Endothelial cell (in vitro differentiated cells): ENCODE results near the gene ZC3HAV1L. TPM values are rescaled to one million over a fixed set of nuclear protein-coding genes. Genes with fewer than 3 reads are reported as not detected.
"Not testable (repeated sequence)": the region's sequence is repeated elsewhere in the genome, so short reads cannot be mapped to it uniquely, and the experiment has no call there.

ENCODE experiments used
- DNase-seq: peaks from one replicate; pipeline ENCODE4 v3.0.0; 2021; ENCODE audit warnings: low spot score
- H3K27ac Mint-ChIP-seq: one replicate; pipeline ENCODE4 v1.8.0; 2021; ENCODE audit warnings: mixed read lengths, inconsistent platforms; ENCODE audit not compliant: unreplicated experiment
- H3K27me3 Mint-ChIP-seq: one replicate; pipeline ENCODE4 v1.8.0; 2021; ENCODE audit warnings: mild to moderate bottlenecking, moderate library complexity, mixed read lengths, inconsistent platforms; ENCODE audit not compliant: unreplicated experiment
- H3K36me3 Mint-ChIP-seq: one replicate; pipeline ENCODE4 v1.8.0; 2021; ENCODE audit warnings: mild to moderate bottlenecking, low read depth, mixed read lengths, inconsistent platforms; ENCODE audit not compliant: unreplicated experiment
- H3K4me1 Mint-ChIP-seq: one replicate; pipeline ENCODE4 v1.8.0; 2021; ENCODE audit warnings: mild to moderate bottlenecking, mixed read lengths, inconsistent platforms; ENCODE audit not compliant: unreplicated experiment
- H3K4me3 Mint-ChIP-seq: one replicate; pipeline ENCODE4 v1.8.0; 2021; ENCODE audit warnings: mild to moderate bottlenecking, mixed read lengths, inconsistent platforms; ENCODE audit not compliant: unreplicated experiment
- H3K9me3 Mint-ChIP-seq: one replicate; pipeline ENCODE4 v1.8.0; 2021; ENCODE audit warnings: mixed read lengths, inconsistent platforms; ENCODE audit not compliant: unreplicated experiment
- total RNA-seq: library from RNA; stranded (reverse); fragmentation: NEBNext Ultra II Directional; extraction: Animal tissue kit (Norgen Biotek cat#: 25700); gene quantifications from one replicate; pipeline ENCODE4 v1.2.1, GENCODE V29; 2021; ENCODE audit not compliant: unreplicated experiment
- TF ChIP-seq, protein P1 (sequence below): fragments of 200-600 bp; sonication (generic); IDR thresholded peaks from one replicate; pipeline ENCODE4 v1.5.0; 2021; ENCODE audit warnings: antibody characterized with exemption; ENCODE audit not compliant: unreplicated experiment

The ZC3HAV1L gene
- total RNA-seq, 1 donor from 2014 or later, result 12.4 TPM

GRCh38 chr7:139061416-139061815, 25.6 kb upstream of the ZC3HAV1L start:
- Mint-ChIP-seq H3K9me3 (no peaks in the 10 kb centered on the region), H3K36me3 (peaks cover 39% of the 10 kb centered on the region), H3K4me3 (no peak overlapping the region), H3K27ac (no peak overlapping the region), H3K27me3 (no peaks in the 10 kb centered on the region), H3K4me1 (peaks cover 13% of the 10 kb centered on the region)
- TF ChIP-seq, protein P1, sequence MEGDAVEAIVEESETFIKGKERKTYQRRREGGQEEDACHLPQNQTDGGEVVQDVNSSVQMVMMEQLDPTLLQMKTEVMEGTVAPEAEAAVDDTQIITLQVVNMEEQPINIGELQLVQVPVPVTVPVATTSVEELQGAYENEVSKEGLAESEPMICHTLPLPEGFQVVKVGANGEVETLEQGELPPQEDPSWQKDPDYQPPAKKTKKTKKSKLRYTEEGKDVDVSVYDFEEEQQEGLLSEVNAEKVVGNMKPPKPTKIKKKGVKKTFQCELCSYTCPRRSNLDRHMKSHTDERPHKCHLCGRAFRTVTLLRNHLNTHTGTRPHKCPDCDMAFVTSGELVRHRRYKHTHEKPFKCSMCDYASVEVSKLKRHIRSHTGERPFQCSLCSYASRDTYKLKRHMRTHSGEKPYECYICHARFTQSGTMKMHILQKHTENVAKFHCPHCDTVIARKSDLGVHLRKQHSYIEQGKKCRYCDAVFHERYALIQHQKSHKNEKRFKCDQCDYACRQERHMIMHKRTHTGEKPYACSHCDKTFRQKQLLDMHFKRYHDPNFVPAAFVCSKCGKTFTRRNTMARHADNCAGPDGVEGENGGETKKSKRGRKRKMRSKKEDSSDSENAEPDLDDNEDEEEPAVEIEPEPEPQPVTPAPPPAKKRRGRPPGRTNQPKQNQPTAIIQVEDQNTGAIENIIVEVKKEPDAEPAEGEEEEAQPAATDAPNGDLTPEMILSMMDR, result no peak
- DNase-seq, result no peak

- no peak overlapping the region for H3K4me3 Mint-ChIP-seq
- no peaks in the 10 kb centered on the region for H3K27me3 Mint-ChIP-seq
- TF ChIP-seq, protein P1, result no peak
- DNase-seq, result no peak
- H3K9me3 Mint-ChIP-seq, result no peaks in the 10 kb centered on the region
- H3K4me1 Mint-ChIP-seq, result peaks cover 8% of the 10 kb centered on the region
- no peak overlapping the region for H3K27ac Mint-ChIP-seq
- H3K36me3 Mint-ChIP-seq, result peaks cover 35% of the 10 kb centered on the region
Observed at GRCh38 chr7:139060695-139061237, 24.9 kb upstream of the ZC3HAV1L start.

DNA sequence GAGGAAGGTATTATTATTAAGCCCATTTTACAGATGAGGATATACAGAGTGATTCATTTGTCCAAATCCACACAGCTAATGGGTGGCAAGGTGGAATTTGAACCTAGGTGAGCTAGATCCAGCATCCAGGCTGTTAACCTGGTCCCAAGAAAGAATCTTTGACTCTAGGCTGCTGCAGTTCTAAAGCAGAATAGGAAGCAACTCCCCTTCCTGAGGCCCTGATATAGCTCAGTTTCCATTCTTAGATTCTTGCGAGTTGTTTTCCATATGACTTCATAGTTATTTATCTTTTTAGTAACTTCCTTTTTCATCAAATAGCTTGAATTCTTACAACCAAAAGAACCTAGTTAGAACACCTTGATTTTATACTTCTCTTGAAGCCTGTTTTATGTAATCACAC, 24.1 kb upstream of the ZC3HAV1L start:
- Mint-ChIP-seq H3K27ac (no peak overlapping the region), H3K9me3 (no peaks in the 10 kb centered on the region), H3K4me3 (no peak overlapping the region), H3K4me1 (peaks cover 7% of the 10 kb centered on the region), H3K27me3 (no peaks in the 10 kb centered on the region), H3K36me3 (peaks cover 27% of the 10 kb centered on the region)
- TF ChIP-seq, protein P1, result no peak
- no peak for DNase-seq

DNA sequence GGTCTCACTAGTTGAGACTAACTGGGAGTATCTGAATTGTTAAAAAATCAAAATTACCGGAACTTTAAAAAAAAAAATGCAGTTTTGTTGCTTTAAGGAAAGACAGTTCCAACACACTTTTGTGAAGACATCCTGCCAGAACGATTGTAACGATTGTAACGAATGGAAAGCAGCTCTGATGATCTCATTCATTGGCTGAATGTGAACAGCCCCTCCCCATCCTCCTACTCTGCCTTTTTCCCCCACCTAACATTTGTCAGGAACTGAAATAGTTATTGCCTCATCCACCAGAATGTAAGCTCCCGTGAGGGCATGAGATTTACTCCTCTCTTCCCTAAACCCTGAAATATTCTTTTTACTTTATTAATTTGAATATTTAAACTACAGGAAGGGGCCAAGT, 23.1 kb upstream of the ZC3HAV1L start:
- peaks cover 24% of the 10 kb centered on the region for H3K36me3 Mint-ChIP-seq
- no peak overlapping the region for H3K27ac Mint-ChIP-seq
- H3K27me3 Mint-ChIP-seq, result no peaks in the 10 kb centered on the region
- TF ChIP-seq, protein P1, result no peak
- peaks cover 7% of the 10 kb centered on the region for H3K4me1 Mint-ChIP-seq
- H3K4me3 Mint-ChIP-seq, result no peak overlapping the region
- H3K9me3 Mint-ChIP-seq, result no peaks in the 10 kb centered on the region
- no peak for DNase-seq

DNA sequence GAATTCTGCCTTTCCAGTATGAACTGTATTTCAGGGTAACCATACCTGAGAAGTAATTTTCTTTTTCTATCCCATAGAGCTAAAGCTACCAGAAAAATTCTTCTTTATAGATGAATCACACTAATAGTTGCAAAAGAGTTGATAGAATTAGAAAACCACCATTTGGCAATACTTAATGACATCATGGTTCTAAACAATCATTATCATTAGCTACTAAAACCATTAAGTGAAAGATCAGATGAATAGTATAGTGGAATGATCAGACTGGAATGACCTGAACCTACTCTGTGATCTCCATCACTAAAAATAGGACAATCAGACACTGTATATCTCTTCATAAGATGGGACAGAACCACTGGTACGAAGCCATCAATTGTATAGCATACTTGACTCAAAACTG, 19.8 kb upstream of the ZC3HAV1L start:
- TF ChIP-seq, protein P1, result no peak
- H3K4me1 Mint-ChIP-seq, result peaks cover 7% of the 10 kb centered on the region
- H3K9me3 Mint-ChIP-seq, result no peaks in the 10 kb centered on the region
- H3K27ac Mint-ChIP-seq, result no peak overlapping the region
- peaks cover 20% of the 10 kb centered on the region for H3K36me3 Mint-ChIP-seq
- no peaks in the 10 kb centered on the region for H3K27me3 Mint-ChIP-seq
- H3K4me3 Mint-ChIP-seq, result no peak overlapping the region
- no peak for DNase-seq

DNA sequence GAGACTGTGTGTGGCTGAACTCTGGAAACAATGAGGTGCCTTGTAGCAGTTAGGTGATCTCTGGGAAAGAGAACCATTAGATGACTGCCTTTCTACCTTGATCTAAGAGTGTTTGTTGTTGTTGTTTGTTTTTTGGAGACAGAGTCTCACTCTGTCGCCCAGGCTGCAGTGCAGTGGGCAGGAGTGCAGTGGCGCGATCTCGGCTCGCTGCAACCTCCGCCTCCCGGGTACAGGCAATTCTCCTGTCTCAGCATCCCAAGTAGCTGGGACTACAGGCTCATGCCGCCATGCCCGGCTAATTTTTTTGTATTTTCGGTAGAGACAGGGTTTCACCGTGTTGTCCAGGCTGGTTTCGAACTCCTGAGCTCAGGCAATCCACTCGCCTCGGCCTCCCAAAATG, 18.8 kb upstream of the ZC3HAV1L start:
- H3K4me1 Mint-ChIP-seq, H3K9me3 Mint-ChIP-seq, DNase-seq, H3K27ac Mint-ChIP-seq, H3K4me3 Mint-ChIP-seq, H3K27me3 Mint-ChIP-seq: not testable (repeated sequence)
- peaks cover 15% of the 10 kb centered on the region for H3K36me3 Mint-ChIP-seq
